ENCODE data around the gene SEZ6L2. TPM values are rescaled to one million over a fixed set of nuclear protein-coding genes. Genes with fewer than 3 reads are reported as not detected.
"Not testable (repeated sequence)": the region's sequence is repeated elsewhere in the genome, so short reads cannot be mapped to it uniquely, and the experiment has no call there.

SEZ6L2 gene
- total and polyA plus RNA-seq, 9 of the 15 experiments (the other 6 are each of a cell fraction or from before 2014, with no cell fraction given), result 0.10 to 2.1 (median 0.72) TPM

DNA sequence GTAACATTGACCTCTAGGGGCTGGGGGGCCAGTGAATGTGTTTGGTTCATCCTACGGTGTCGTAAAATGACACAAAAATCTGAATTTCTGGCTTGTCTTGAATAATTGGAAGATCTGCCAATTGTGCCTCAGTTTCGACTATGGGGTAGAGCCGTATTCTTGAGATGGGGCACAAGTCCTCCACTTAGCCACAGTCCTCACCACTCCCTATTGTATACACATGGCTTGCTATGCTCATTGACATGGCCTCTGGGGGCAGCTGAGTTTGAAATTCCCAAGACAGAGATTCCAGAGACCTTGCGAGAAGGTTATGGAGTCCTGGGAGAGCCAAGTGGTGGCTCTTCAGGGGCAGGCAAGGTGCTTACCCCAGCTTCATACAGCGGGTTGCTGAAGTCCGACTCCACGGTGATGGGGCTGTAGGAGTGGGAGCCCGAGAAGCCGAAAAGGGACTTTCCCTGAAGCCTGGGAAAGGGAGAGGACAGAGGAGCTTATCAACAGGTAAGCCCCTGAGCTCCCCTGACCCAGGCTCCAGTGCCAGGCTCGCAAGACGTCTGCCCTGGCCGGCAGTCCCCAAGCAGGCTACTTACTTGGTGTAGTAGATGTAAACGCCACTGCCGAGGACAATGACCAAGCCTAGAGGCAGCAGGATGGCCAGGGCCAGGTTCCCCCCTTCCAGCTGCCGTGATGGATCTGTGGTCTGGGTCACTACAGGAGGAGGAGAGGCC, 27.4 kb downstream of the SEZ6L2 start:
- no peaks in the 10 kb centered on the region for H4K20me1 ChIP-seq (replicated peaks; ENCODE audit: control insufficient read depth, insufficient read depth, low read length)
- BruUV-seq (replicated peaks), result no TSS peak
- no peak overlapping the region for H3K4me3 ChIP-seq
- no peaks in the 10 kb centered on the region for H3K9me1 ChIP-seq (ENCODE audit: control insufficient read depth, insufficient read depth, low read length)
- no peaks in the 10 kb centered on the region for H3K9me3 ChIP-seq (replicated peaks; ENCODE audit: control insufficient read depth, insufficient read depth, low read depth, low read length)
- in situ Hi-C loops (cut with MboI), result no loop called here
- no peaks in the 10 kb centered on the region for H3K79me2 ChIP-seq (ENCODE audit: control insufficient read depth, insufficient read depth, low read length)
- H3K4me1 ChIP-seq (replicated peaks in 1 of 2; ENCODE audit: control insufficient read depth in 2 of 2, insufficient read depth in 2 of 2, low read length in 2 of 2), result peaks cover 8 to 26% of the 10 kb centered on the region in 2 experiments; a peak in 4 of 5 replicates
- intact Hi-C loops (cut with micrococcal nuclease), result no loop called here
- H3K27me3 ChIP-seq (ENCODE audit: control insufficient read depth in 2 of 2, insufficient read depth in 2 of 2, low read length in 2 of 2), result no peaks in the 10 kb centered on the region; a peak in 1 of 5 replicates
- no peak overlapping the region for H3K4me2 ChIP-seq (ENCODE audit: insufficient read depth, low read length)
- ATAC-seq (no peak), DNase-seq (ENCODE audit: extremely low read depth in 1 of 4, low spot score in 3 of 4) (no peak), FAIRE-seq (no peak)
- ChIA-PET POLR2A (interaction anchor here (0.6 to 2.0 kb wide), 4 partner anchors 9 to 610 kb away, joined by 3 to 6 read pairs (median 4); partner anchors contain the start of gene CDIPT), CTCF (ENCODE audit: low intra/inter-chr PET ratio) (no interaction called here)
- H3K27ac ChIP-seq (ENCODE audit: extremely low read depth, low read depth, low read length), result no peak overlapping the region
- no peaks in the 10 kb centered on the region for H3K36me3 ChIP-seq (ENCODE audit: control insufficient read depth, insufficient read depth, low read length)
- no peak overlapping the region for H2AFZ ChIP-seq (ENCODE audit: low read depth, low read length)
- WGBS (ENCODE audit: insufficient coverage, low coverage, missing lambda C conversion rate), result 70% methylated on average over 15 of the region's 16 CpGs
- TF ChIP-seq SNRNP70 (optimal IDR thresholded peaks at IDR 0.05; ENCODE audit: low read depth, low read length) (no peak), ZFP36 (IDR thresholded peaks at IDR 0.05; ENCODE audit: low read depth, low read length, partially characterized antibody) (peak; percentile 77)
- peak overlapping the region in 1 of 2 experiments; percentile 61; a peak in 2 of 4 replicates for H3K9ac ChIP-seq (ENCODE audit: insufficient read depth in 1 of 2, low read depth in 2 of 2, low read length in 2 of 2)

- BruUV-seq (replicated peaks); H3K4me2 ChIP-seq (ENCODE audit: insufficient read depth, low read length); H3K9me1 ChIP-seq (ENCODE audit: control insufficient read depth, insufficient read depth, low read length); H3K79me2 ChIP-seq (ENCODE audit: control insufficient read depth, insufficient read depth, low read length); H3K36me3 ChIP-seq (ENCODE audit: control insufficient read depth, insufficient read depth, low read length); H3K9me3 ChIP-seq (replicated peaks; ENCODE audit: control insufficient read depth, insufficient read depth, low read depth, low read length); H4K20me1 ChIP-seq (replicated peaks; ENCODE audit: control insufficient read depth, insufficient read depth, low read length); H3K27ac ChIP-seq (ENCODE audit: extremely low read depth, low read depth, low read length); H3K9ac ChIP-seq (ENCODE audit: insufficient read depth in 1 of 2, low read depth in 2 of 2, low read length in 2 of 2); H3K4me3 ChIP-seq; DNase-seq (ENCODE audit: extremely low read depth in 1 of 4, low spot score in 3 of 4); H3K27me3 ChIP-seq (ENCODE audit: control insufficient read depth in 2 of 2, insufficient read depth in 2 of 2, low read length in 2 of 2); CTCF ChIA-PET (ENCODE audit: low intra/inter-chr PET ratio); intact Hi-C loops (cut with micrococcal nuclease); H2AFZ ChIP-seq (ENCODE audit: low read depth, low read length); FAIRE-seq; POLR2A ChIA-PET; in situ Hi-C loops (cut with MboI); ATAC-seq; TF ChIP-seq ATF3 (CRISPR knock-in tag; conservative IDR thresholded peaks at IDR 0.05): not testable (repeated sequence)
- 22% methylated on average over 8 of the region's 8 CpGs for WGBS (ENCODE audit: insufficient coverage, low coverage, missing lambda C conversion rate)
- peaks cover 0 to 18% of the 10 kb centered on the region in 2 experiments; a peak in 3 of 5 replicates for H3K4me1 ChIP-seq (replicated peaks in 1 of 2; ENCODE audit: control insufficient read depth in 2 of 2, insufficient read depth in 2 of 2, low read length in 2 of 2)
- TF ChIP-seq ATF3 (IDR thresholded peaks at IDR 0.05), result peak; percentile 21; the same call in 1 of the 2 replicates
Observed at GRCh38 chr16:29869067-29869466, 30.3 kb downstream of the SEZ6L2 start.

All from K562 (cell line).